GM10266 (cell line): Measurements from ENCODE around the gene LVRN.

ENCODE experiments used
- DNase-seq: peaks from one replicate; pipeline ENCODE4 v3.0.0; 2012; ENCODE audit errors: extremely low spot score
- CTCF ChIP-seq: IDR thresholded peaks from 2 replicates; pipeline ENCODE4 v1.5.1; 2012; ENCODE audit warnings: mild to moderate bottlenecking, low read depth; ENCODE audit not compliant: control insufficient read depth, insufficient read depth; ENCODE audit errors: missing control alignments

Gene LVRN

GRCh38 chr5:116044073-116044472, 81.8 kb downstream of the LVRN start:
- DNase-seq, result no peak
- no peak for TF ChIP-seq CTCF

DNA sequence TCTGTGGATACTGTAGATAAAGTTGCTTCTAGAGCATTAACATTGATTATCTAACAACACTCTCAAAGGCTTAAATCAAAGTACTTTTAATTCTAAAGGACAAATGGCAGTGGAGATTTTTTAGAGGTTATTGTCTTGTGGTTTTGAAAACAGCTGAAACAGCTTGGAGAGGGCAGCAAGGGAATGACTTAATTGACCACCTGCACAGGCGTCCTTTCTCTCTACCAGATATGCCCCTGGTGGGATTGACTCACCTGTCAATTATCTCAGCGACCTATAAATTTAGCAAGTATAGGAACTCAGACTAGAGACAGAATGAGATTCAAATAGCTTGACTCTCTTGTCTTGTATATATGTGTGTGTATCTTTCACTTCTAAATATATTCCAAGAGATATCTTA, 83.5 kb downstream of the LVRN start:
- TF ChIP-seq CTCF, result no peak
- no peak for DNase-seq

DNA sequence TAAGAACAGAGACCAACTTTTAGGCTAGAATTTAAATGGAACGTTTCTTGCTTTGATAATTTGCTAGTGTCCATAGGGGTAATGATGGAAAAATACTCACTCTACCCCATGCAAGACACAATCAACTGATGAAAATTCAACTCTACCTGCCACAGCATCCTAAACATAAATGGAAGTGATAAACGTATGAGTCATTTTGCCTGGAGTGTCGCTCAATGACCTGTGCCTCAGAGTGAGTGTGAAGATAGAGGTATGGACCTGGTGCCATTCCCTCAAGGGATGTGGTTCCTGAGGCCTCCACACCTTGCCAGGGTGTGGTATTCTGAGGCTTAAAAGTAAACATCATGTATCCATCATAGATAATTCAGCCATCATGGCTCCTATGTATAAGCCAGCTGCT, 84.0 kb downstream of the LVRN start:
- TF ChIP-seq CTCF, result no peak
- no peak for DNase-seq

- no peak for TF ChIP-seq CTCF
Measured at GRCh38 chr5:116046823-116047222, 84.5 kb downstream of the LVRN start.

GRCh38 chr5:116058346-116058936, 96.2 kb downstream of the LVRN start:
- DNase-seq, result no peak
- TF ChIP-seq CTCF, result no peak

More at GRCh38 chr5:116046823-116047222, 84.5 kb downstream of the LVRN start:
- DNase-seq, result no peak

- no peak for TF ChIP-seq CTCF
- DNase-seq, result no peak
Measured at GRCh38 chr5:116062352-116062751, 100.1 kb downstream of the LVRN start.

- no peak for DNase-seq
- TF ChIP-seq CTCF, result no peak
Measured at GRCh38 chr5:116063950-116064349, 101.7 kb downstream of the LVRN start.
